ENCODE data around the gene ATP2B2. TPM values are rescaled to one million over a fixed set of nuclear protein-coding genes. Genes with fewer than 3 reads are reported as not detected.

The ATP2B2 gene
- total and polyA plus RNA-seq, 2 of the 8 experiments (the other 6 are each of a cell fraction or from before 2014, with no cell fraction given), result 0.14 to 1.2 TPM

GRCh38 chr3:10528046-10528445 lies 22.7 kb upstream of the ATP2B2 start (continued):
- no peak for TF ChIP-seq ATF2 (IDR thresholded peaks at IDR 0.05; ENCODE audit: low read length)

Data from H1 (cell line).